ENCODE data around the gene ARFGEF3.
"Not testable (repeated sequence)": the region's sequence is repeated elsewhere in the genome, so short reads cannot be mapped to it uniquely, and the experiment has no call there.

ARFGEF3 gene

GRCh38 chr6:138175596-138175995 is 13.9 kb downstream of the ARFGEF3 start:
- no peak for DNase-seq

DNA sequence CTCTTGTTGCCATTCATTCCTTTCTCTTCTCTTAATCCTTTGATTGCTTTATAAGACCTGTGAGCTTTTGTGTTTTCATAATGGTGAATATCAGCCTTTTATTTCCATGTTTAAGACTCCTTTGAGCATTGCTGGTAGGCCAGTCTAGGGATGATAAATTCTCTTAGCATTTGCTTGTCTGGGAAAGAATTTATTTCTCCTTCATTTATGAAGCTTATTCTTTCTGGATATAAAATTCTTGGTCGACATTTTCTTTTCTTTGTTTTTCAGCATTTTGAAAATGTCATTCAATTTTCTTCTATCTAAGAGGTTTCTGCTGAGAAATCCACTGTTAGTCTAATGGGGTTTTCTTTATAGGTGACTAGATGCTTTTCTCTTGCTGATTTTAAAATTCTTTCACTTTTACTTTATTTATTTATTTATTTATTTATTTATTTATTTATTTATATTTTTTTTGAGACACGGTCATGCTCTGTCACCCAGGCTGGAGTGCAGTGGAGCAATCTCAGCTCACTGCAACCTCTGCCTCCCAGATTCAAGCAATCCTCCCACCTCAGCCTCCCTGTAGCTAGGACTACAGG is 15.0 kb downstream of the ARFGEF3 start:
- no peak for DNase-seq

GRCh38 chr6:138182939-138183789 is 21.4 kb downstream of the ARFGEF3 start:
- DNase-seq, result no peak

- DNase-seq, result no peak
Observed at GRCh38 chr6:138183790-138184134, 22.0 kb downstream of the ARFGEF3 start.

GRCh38 chr6:138184230-138184629 is 22.5 kb downstream of the ARFGEF3 start:
- DNase-seq, result no peak

- DNase-seq, result no peak
Observed at GRCh38 chr6:138187156-138187555, 25.4 kb downstream of the ARFGEF3 start.

- no peak for DNase-seq
Observed at GRCh38 chr6:138188278-138188941, 26.7 kb downstream of the ARFGEF3 start.

DNA sequence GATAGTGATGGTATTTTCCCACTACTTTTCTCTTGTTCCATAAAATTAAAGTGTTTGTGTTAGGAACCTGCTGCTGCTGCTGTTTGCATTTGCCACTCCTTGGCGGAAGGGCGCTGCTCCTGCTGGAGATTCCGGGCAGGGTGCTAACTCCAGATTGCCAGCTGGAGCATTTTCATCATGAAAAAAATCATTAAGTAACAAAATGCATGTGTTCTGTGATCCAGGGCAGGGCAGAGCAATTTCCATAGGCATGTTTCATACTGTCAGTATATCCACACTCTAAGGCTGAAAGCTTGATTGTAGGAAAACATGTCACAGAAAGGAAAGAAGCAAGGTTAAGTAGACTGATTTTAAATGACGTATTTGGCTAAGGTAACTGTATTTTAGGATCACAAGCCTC is 32.5 kb downstream of the ARFGEF3 start:
- DNase-seq, result no peak

DNA sequence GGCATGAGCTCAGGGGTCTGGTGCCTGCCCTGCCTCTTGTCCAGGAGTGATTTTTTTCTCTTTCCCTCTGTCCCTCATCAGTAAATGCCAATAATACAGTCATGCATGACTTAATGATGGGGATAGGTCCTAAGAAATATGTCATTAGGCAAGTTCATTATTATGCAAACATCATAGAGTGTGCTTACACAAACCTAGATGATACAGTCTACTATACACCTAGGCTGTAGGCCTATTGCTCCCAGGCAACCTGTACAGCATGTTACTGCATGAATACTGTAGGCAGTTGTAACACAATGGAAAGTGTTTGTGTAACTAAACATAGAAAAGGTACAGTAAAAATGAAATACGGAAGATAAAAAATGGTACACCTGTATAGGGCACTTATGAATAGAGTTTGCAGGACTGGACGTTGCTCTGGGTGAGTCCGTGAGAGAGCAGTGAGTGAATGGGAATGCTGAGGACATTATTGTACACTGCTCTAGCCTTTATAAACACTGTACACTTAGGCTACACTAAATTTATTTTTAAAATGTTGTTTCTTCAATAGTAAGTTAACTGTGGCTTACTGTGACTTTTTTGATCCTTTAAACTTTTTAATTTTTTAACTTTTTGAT is 34.5 kb downstream of the ARFGEF3 start:
- DNase-seq, result no peak

GRCh38 chr6:138197570-138197969 is 35.8 kb downstream of the ARFGEF3 start:
- DNase-seq, result no peak

DNA sequence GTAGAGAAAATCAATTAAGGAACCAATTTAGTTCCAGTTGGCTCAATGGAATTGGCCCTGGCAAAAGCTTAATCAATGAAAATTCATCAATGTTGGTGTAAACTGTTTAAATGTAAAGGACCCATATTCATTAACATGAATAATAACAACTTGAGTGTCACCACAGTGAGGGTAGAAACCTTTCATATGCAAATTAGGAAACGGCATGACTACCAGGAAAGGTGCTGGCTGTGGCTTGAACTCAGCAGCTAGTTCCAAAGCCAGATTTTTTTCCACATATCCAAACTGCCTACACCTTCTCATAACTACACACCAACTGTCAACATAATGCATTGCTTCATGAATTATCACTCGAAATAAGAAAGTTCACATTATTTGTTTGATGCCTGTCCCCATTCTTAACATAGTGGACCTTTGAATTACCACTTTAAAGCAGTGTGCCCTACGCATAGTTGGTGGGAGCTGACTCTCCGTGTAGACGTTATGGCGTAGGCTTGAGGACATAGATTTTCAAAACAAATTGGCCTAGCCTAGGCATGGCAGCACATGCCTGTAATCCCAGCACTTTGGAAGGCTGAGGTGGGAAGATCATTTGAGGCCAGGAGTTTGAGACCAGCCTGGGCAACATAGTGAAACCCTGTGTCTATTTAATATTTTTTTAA is 36.8 kb downstream of the ARFGEF3 start:
- DNase-seq, result no peak

DNA sequence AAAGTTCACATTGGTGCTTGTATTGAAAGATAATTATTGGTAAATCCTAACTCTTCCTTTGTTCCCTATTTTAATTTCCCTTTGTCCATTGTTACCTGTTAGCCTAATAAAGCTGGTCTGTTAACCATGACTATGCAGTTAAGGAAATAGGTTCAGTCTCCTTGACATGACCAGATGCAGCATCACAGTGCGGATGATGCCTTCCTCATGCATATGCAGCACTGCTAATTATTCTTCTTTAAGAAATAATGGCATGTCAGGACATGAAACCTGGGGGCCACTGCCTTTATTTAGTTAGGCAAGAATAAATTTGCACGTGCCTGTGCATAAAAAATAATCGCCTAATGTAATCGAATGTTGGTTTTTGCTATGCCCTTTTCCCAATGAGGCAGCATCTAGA is 40.1 kb downstream of the ARFGEF3 start:
- no peak for DNase-seq

GRCh38 chr6:138203315-138203714 is 41.6 kb downstream of the ARFGEF3 start:
- DNase-seq, result no peak

GRCh38 chr6:138204303-138204702 is 42.6 kb downstream of the ARFGEF3 start:
- no peak for DNase-seq

DNA sequence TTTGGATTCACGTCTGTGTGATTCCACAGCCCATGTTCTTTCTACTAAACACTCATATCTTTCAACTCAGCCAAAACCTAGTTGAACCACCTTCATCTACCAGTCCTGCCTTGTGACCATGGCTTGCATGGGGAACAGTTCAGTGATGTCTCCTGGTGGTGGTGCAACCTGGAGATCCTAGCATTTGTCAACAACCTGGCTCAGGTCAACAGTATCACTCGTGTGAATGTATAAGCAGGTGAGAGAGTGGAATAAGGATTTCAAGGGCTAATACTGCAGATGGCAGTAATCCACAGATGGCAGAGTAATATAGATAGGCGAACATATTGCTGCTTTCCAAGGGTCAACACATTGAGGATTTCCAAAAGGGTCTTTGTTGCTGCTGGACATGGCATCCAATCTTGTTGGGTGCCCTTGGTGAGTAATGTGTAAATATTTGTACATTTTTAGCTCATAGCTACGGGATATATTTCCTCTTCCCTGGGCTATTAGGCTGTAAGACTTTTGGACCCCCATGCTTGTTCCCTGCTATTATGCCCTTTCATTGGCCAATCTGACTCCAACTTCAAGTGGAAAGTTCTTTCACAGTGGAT is 43.1 kb downstream of the ARFGEF3 start:
- no peak for DNase-seq

DNA sequence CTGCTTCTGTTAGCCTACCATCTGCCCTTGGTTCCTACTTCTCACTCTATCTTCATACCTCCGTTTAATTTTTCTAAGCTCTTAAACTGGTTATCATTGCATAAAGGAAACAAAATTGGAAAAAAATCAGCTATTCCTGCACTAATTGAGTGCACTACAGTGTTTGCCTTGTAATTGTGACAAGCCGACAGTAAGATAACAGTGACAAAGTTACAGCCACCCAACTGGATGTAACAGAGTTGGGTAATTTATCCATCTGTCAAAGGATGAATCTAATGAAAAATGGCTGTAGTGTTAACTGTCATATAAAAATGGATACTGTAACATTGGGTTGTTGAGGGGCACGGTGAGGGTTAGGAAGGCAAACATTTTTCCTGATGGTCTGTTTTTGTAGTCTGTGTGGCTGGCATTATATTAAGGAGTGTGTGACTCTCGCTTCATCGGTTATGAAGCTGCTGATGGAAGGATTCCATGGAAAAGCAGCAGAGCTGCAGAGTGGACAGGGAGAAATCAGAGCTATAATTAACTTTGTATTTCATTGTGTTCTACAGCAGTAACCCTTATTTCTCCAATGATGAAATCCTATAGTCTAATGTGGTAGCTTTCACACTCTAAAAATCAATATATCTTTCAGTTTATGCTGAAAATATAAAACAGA is 43.8 kb downstream of the ARFGEF3 start:
- DNase-seq, result no peak

DNA sequence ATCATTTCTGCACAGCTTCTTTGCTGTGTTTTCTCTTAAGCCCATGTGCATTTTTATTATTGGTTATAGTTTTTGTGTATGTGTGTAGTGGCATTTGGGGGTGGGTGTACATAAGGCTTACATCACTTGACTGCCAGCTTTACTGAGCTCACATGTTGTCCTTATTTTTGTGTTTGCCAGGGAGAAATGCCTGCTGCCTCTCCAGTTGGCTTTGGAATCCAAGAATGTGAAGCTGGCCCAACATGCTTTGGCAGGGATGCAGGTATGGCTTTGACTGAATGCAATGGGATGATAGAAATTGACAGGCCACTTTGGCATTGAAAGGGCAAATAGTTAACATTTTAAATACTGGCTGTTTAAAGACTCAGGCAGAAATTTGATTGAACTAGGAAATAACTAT is 45.1 kb downstream of the ARFGEF3 start:
- DNase-seq, result no peak

GRCh38 chr6:138211048-138211581 is 49.4 kb downstream of the ARFGEF3 start:
- DNase-seq, result no peak

GRCh38 chr6:138211601-138212000 is 49.9 kb downstream of the ARFGEF3 start:
- DNase-seq, result no peak

DNA sequence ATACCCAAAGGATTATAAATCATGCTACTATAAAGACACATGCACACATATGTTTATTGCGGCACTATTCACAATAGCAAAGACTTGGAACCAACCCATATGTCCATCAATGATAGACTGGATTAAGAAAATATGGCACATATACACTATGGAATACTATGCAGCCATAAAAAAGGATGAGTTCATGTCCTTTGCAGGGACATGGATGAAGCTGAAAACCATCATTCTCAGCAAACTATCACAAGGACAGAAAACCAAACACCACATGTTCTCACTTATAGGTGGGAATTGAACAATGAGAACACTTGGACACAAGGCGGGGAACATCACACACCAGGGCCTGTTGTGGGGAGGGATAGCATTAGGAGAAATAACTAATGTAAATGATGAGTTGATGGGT is 50.8 kb downstream of the ARFGEF3 start:
- not testable (repeated sequence) for DNase-seq

GRCh38 chr6:138215093-138215782 is 53.5 kb downstream of the ARFGEF3 start:
- no peak for DNase-seq
